SK-N-SH (cell line): ENCODE results near the gene DCHS1. TPM values are rescaled to one million over a fixed set of nuclear protein-coding genes. Genes with fewer than 3 reads are reported as not detected.

Experiments
- CTCF ChIA-PET: fragments of 300-600, 350-600 bp; formaldehyde crosslinking; extraction: SDS; loops from one replicate; lab custom pipeline; 2021; lab: Yijun Ruan, JAX
- POLR2A ChIA-PET: fragments of 350-600 bp; sonication (Branson Sonifier 250); formaldehyde crosslinking; extraction: SDS; loops from one replicate; lab custom pipeline; 2020; ENCODE audit warnings: antibody characterized with exemption, inconsistent platforms; lab: Yijun Ruan, JAX
- DNase-seq: peaks from one replicate; pipeline ENCODE4 v3.0.0; 2012
- H2AFZ ChIP-seq: fragments of 200-600 bp; sonication (generic); 2 replicates; pipeline ENCODE4 v1.8.1; 2016; ENCODE audit warnings: antibody characterized with exemption, mild to moderate bottlenecking, low read depth
- H3F3A ChIP-seq: fragments of 200-600 bp; sonication (generic); replicated peaks from 2 replicates; pipeline ENCODE3; 2016; ENCODE audit warnings: antibody characterized with exemption, mild to moderate bottlenecking; ENCODE audit not compliant: insufficient read depth
- H3K27ac ChIP-seq, 2 experiments: fragments of 200-500 bp in 1 of 2; fragments of 200-600 bp in 1 of 2; sonication (Bioruptor generic) in 1 of 2; sonication (generic), shearing (Covaris generic) in 1 of 2; 2 replicates each; pipeline versions ENCODE4 v1.5.1 to v1.6.1; 2014 to 2016; ENCODE audit warnings: low read depth in 2 of 2, inconsistent platforms in 1 of 2, low read length in 1 of 2, mild to moderate bottlenecking in 1 of 2, mixed read lengths in 1 of 2
- H3K27me3 ChIP-seq: fragments of 200-600 bp; sonication (generic), shearing (Covaris generic); 2 replicates; pipeline ENCODE4 v1.6.1; 2016; ENCODE audit warnings: mixed run types; ENCODE audit not compliant: insufficient read depth
- H3K36me3 ChIP-seq, 2 experiments: fragments of 200-500 bp in 1 of 2; fragments of 200-600 bp in 1 of 2; sonication (Bioruptor generic) in 1 of 2; sonication (generic) in 1 of 2; replicated peaks in 1 of 2; 2 replicates each; pipeline versions ENCODE3 to v1.5.1; 2014 to 2016; ENCODE audit warnings: low read length in 1 of 2, mild to moderate bottlenecking in 1 of 2; ENCODE audit not compliant: insufficient read depth in 2 of 2, control insufficient read depth in 1 of 2
- H3K4me1 ChIP-seq, 2 experiments: fragments of 200-500 bp in 1 of 2; fragments of 200-600 bp in 1 of 2; sonication (Bioruptor generic) in 1 of 2; sonication (generic), shearing (Covaris generic) in 1 of 2; 2 replicates each; pipeline versions ENCODE4 v1.5.1 to v1.6.1; 2014 to 2016; ENCODE audit warnings: low read depth in 1 of 2, low read length in 1 of 2, mixed run types in 1 of 2; ENCODE audit not compliant: insufficient read depth in 2 of 2, control insufficient read depth in 1 of 2
- H3K4me2 ChIP-seq: fragments of 200-600 bp; sonication (generic), shearing (Covaris generic); 2 replicates; pipeline ENCODE4 v1.6.1; 2017; ENCODE audit warnings: mixed run types
- H3K4me3 ChIP-seq, 2 experiments: fragments of 200-500 bp in 1 of 2; fragments of 200-600 bp in 1 of 2; sonication (Bioruptor generic) in 1 of 2; sonication (generic), shearing (Covaris generic) in 1 of 2; 2 replicates each; pipeline versions ENCODE4 v1.5.1 to v1.8.1; 2014 to 2016; ENCODE audit warnings: low read depth in 2 of 2, inconsistent platforms in 1 of 2, low read length in 1 of 2, mild to moderate bottlenecking in 1 of 2, mixed read lengths in 1 of 2, moderate library complexity in 1 of 2
- H3K79me2 ChIP-seq: fragments of 200-600 bp; sonication (generic); 2 replicates; pipeline ENCODE4 v1.8.1; 2017; ENCODE audit warnings: mild to moderate bottlenecking; ENCODE audit not compliant: insufficient read depth
- H3K9ac ChIP-seq: fragments of 200-600 bp; sonication (generic); 2 replicates; pipeline ENCODE4 v1.6.1; 2017; ENCODE audit warnings: mixed run types
- H3K9me2 ChIP-seq: fragments of 200-600 bp; sonication (generic); 2 replicates; pipeline ENCODE4 v1.6.1; 2017; ENCODE audit warnings: mixed run types
- H3K9me3 ChIP-seq: fragments of 200-600 bp; sonication (generic); 2 replicates; pipeline ENCODE4 v1.6.1; 2017; ENCODE audit warnings: mixed run types, mild to moderate bottlenecking, moderate library complexity
- H4K20me1 ChIP-seq: fragments of 200-600 bp; sonication (generic); 2 replicates; pipeline ENCODE4 v1.6.1; 2017; ENCODE audit warnings: mild to moderate bottlenecking, mixed run types; ENCODE audit not compliant: insufficient read depth
- ELF1 ChIP-seq: IDR thresholded peaks from 2 replicates; pipeline ENCODE4 v1.4.0; 2012
- FOSL2 ChIP-seq: IDR thresholded peaks from 2 replicates; pipeline ENCODE4 v1.4.0; 2012; ENCODE audit warnings: low read depth, mild to moderate bottlenecking, moderate library complexity, borderline replicate concordance
- FOXM1 ChIP-seq: IDR thresholded peaks from 2 replicates; pipeline ENCODE4 v1.4.0; 2012; ENCODE audit warnings: low read depth, mild to moderate bottlenecking
- MEF2A ChIP-seq: IDR thresholded peaks from 2 replicates; pipeline ENCODE4 v1.4.0; 2012; ENCODE audit warnings: low read depth, borderline replicate concordance
- POLR2AphosphoS5 ChIP-seq: IDR thresholded peaks from 2 replicates; pipeline ENCODE4 v1.6.1; 2012; ENCODE audit warnings: low read depth, low read length
- RCOR1 ChIP-seq: fragments of 150-350 bp; IDR thresholded peaks from 2 replicates; pipeline ENCODE4 v1.6.1; 2017; ENCODE audit warnings: antibody characterized with exemption, low read length
- RFX5 ChIP-seq: IDR thresholded peaks from 2 replicates; pipeline ENCODE4 v1.6.1; 2012; ENCODE audit warnings: mild to moderate bottlenecking, improper control_type of control experiment, low read length
- WGBS: methylation state at CpG from one replicate; pipeline ENCODE4 v1.1.6; 2017; ENCODE audit warnings: low lambda C conversion rate; 5-methylcytosine and 5-hydroxymethylcytosine counted together
- polyA plus RNA-seq, 3 experiments: library from polyadenylated mRNA; depleted of rRNA; stranded (reverse); fragments of >200 nt; gene quantifications; 2 replicates each; pipeline ENCODE4 v1.2.3, GENCODE V29; 2012
- TF ChIP-seq, protein P1 (sequence below): IDR thresholded peaks from 2 replicates; pipeline ENCODE4 v1.4.0; 2012; ENCODE audit warnings: low read depth, borderline replicate concordance
- TF ChIP-seq, protein P2 (sequence below): fragments of 150-350 bp; IDR thresholded peaks from 2 replicates; pipeline ENCODE4 v1.6.1; 2016; ENCODE audit warnings: mild to moderate bottlenecking, low read depth, low read length
- TF ChIP-seq, protein P3 (sequence below): fragments of 200-600 bp; sonication (generic); IDR thresholded peaks from 2 replicates; pipeline ENCODE4 v1.6.1; 2017; ENCODE audit warnings: antibody characterized with exemption, mild to moderate bottlenecking, moderate library complexity
- TF ChIP-seq, protein P4 (sequence below): IDR thresholded peaks from 2 replicates; pipeline ENCODE4 v1.6.1; 2012; ENCODE audit warnings: mild to moderate bottlenecking, low read depth, low read length, moderate library complexity
- TF ChIP-seq, protein P5 (sequence below): IDR thresholded peaks from 2 replicates; pipeline ENCODE4; 2012

DCHS1 gene
- polyA plus RNA-seq, 1 of the 3 experiments (the other 2 are of a cell fraction) = 5.7 TPM

DNA sequence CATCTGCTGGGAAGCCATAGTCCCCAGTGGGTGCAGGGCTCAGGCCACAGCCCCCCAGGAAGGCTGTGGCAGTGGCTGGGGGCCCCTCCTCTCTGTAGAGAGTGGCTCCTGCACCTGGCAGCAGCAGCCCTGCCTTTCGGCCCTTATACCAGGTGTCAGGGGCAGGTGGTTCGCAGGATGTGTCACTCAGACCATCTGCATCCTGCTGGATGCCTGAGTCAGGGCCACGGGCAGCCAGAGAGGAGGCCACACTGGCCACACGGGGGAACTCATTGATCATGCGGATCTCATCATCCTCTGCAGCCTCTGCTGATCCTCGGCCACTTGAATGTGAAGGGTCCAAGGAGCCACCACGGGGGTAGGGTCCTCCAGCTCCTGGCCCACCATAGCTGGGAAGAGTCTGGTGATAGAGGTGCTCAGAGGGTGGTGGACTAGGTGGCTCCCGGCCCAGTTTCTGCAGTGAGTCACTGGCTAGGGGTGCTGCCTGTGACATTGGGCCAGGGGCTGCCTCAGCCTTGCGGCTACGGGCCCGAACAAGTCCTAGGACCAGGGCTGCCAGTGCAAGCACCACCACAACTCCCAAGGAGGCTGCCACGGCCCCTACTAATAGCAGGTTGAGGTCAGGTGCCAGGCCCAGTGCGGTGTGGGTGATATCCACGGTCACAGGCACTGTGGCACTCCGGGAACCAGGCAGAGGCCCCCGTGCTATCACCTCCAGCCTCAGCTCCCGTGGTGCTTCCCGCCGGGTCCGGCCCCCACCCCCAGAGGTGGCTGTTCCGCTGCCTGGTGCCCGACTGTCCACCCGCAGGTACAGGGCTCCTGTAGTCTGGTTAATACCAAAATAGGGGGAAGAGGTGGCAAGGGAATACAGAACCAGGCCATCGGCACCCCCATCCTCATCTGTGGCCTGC, 33.1 kb downstream of the DCHS1 start (continued):
- TF ChIP-seq, protein P1, sequence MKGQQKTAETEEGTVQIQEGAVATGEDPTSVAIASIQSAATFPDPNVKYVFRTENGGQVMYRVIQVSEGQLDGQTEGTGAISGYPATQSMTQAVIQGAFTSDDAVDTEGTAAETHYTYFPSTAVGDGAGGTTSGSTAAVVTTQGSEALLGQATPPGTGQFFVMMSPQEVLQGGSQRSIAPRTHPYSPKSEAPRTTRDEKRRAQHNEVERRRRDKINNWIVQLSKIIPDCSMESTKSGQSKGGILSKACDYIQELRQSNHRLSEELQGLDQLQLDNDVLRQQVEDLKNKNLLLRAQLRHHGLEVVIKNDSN = no peak
- no peak for TF ChIP-seq RCOR1
- no peak for TF ChIP-seq ELF1
- no peak for TF ChIP-seq FOSL2
- no peak for TF ChIP-seq POLR2AphosphoS5
- TF ChIP-seq, protein P2, sequence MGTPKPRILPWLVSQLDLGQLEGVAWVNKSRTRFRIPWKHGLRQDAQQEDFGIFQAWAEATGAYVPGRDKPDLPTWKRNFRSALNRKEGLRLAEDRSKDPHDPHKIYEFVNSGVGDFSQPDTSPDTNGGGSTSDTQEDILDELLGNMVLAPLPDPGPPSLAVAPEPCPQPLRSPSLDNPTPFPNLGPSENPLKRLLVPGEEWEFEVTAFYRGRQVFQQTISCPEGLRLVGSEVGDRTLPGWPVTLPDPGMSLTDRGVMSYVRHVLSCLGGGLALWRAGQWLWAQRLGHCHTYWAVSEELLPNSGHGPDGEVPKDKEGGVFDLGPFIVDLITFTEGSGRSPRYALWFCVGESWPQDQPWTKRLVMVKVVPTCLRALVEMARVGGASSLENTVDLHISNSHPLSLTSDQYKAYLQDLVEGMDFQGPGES = no peak

DNA sequence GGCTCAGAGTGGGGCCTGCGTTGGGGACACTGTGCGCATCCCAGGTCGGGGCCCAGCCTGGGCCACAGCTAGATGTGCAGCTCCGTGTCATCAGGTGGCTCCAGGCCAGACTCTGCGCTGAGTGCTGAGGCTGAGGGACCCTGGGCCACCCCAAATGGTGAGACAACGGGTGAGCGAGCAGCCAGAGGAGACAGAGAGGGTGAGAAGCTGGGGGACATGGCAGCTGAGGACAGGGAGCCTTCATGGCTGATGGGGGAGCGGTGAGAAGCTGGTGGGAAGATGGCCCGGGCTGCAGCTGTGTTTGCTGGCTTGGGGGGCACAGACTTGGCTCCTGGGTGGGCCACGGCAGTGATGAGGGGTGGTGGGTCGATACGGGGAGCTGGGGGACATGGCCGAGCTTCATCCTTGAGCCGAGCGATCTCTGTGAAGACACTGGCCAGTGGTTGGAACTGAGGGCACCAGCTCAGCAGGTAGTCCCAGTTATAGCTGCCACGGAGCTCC, 33.8 kb downstream of the DCHS1 start:
- CTCF ChIA-PET = interaction anchor here (0.6 to 2.4 kb wide), 10 partner anchors 9 to 242 kb away, joined by 3 to 11 read pairs (median 4); partner anchors contain the start of genes MRPL17 and TAF10
- H3K9me3 ChIP-seq = no peaks in the 10 kb centered on the region
- no peak for DNase-seq
- H3K27me3 ChIP-seq = no peaks in the 10 kb centered on the region
- peaks cover 3% of the 10 kb centered on the region for H3F3A ChIP-seq
- no peaks in the 10 kb centered on the region for H3K9me2 ChIP-seq
- H2AFZ ChIP-seq = no peak overlapping the region
- peaks cover 7 to 9% of the 10 kb centered on the region in 2 experiments; a peak in 3 of 4 replicates for H3K4me1 ChIP-seq
- H3K79me2 ChIP-seq = peaks cover 15% of the 10 kb centered on the region; the same call in 1 of the 2 replicates
- H4K20me1 ChIP-seq = no peaks in the 10 kb centered on the region
- no peak overlapping the region for H3K4me3 ChIP-seq
- peaks cover 0 to 3% of the 10 kb centered on the region in 2 experiments for H3K36me3 ChIP-seq
- WGBS = 72% methylated on average over 12 of the region's 16 CpGs
- no peak overlapping the region for H3K4me2 ChIP-seq
- POLR2A ChIA-PET = interaction anchor here (1.5 to 4.5 kb wide), 3 partner anchors 9 to 25 kb away, joined by 4 to 29 read pairs (median 11); partner anchors contain the start of gene TAF10
- H3K9ac ChIP-seq = no peak overlapping the region
- TF ChIP-seq RFX5 = no peak
- no peak overlapping the region for H3K27ac ChIP-seq

DNA sequence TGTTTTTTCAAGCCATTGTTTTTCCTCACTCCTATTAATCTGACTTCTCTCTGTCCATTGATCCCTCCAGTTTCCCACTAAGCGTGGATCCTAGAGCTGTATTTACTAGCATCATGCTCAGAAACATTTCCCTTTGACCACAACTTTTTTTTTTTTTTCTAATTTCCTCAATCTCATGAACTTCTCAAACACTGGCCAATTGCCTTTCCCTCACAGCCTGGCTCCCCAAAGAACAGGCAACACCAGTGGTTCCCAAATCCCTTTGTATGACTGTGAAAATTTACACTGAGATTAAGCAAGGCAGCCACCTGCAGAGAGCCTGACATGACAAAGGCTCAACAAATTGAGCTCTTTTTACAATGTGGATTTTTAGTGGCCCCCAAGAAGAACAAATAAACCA, 35.0 kb downstream of the DCHS1 start:
- DNase-seq = no peak
- H3K4me1 ChIP-seq = peaks cover 7 to 9% of the 10 kb centered on the region in 2 experiments; a peak in 3 of 4 replicates
- peaks cover 15% of the 10 kb centered on the region; the same call in 1 of the 2 replicates for H3K79me2 ChIP-seq
- no peak overlapping the region for H3K27ac ChIP-seq
- H3K27me3 ChIP-seq = no peaks in the 10 kb centered on the region
- H4K20me1 ChIP-seq = no peaks in the 10 kb centered on the region
- WGBS = 96% methylated on average over 1 of the region's 1 CpG
- H3K9me2 ChIP-seq = no peaks in the 10 kb centered on the region
- H3K36me3 ChIP-seq = peaks cover 0 to 9% of the 10 kb centered on the region in 2 experiments
- no peak overlapping the region for H3K4me3 ChIP-seq
- no peak overlapping the region for H2AFZ ChIP-seq
- POLR2A ChIA-PET = interaction anchor here (1.5 to 4.5 kb wide), 2 partner anchors 9 to 26 kb away, joined by 11 to 29 read pairs; partner anchors contain the start of gene TAF10
- H3K9ac ChIP-seq = no peak overlapping the region
- peaks cover 3% of the 10 kb centered on the region for H3F3A ChIP-seq
- H3K9me3 ChIP-seq = no peaks in the 10 kb centered on the region
- CTCF ChIA-PET = interaction anchor here (0.8 to 2.4 kb wide), 10 partner anchors 8 to 89 kb away, joined by 3 to 10 read pairs (median 3); partner anchors contain the start of gene TAF10
- no peak overlapping the region for H3K4me2 ChIP-seq
- TF ChIP-seq, protein P3, sequence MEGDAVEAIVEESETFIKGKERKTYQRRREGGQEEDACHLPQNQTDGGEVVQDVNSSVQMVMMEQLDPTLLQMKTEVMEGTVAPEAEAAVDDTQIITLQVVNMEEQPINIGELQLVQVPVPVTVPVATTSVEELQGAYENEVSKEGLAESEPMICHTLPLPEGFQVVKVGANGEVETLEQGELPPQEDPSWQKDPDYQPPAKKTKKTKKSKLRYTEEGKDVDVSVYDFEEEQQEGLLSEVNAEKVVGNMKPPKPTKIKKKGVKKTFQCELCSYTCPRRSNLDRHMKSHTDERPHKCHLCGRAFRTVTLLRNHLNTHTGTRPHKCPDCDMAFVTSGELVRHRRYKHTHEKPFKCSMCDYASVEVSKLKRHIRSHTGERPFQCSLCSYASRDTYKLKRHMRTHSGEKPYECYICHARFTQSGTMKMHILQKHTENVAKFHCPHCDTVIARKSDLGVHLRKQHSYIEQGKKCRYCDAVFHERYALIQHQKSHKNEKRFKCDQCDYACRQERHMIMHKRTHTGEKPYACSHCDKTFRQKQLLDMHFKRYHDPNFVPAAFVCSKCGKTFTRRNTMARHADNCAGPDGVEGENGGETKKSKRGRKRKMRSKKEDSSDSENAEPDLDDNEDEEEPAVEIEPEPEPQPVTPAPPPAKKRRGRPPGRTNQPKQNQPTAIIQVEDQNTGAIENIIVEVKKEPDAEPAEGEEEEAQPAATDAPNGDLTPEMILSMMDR = no peak
- TF ChIP-seq FOSL2 (no peak), FOXM1 (no peak), MEF2A (no peak)
- TF ChIP-seq, protein P4, sequence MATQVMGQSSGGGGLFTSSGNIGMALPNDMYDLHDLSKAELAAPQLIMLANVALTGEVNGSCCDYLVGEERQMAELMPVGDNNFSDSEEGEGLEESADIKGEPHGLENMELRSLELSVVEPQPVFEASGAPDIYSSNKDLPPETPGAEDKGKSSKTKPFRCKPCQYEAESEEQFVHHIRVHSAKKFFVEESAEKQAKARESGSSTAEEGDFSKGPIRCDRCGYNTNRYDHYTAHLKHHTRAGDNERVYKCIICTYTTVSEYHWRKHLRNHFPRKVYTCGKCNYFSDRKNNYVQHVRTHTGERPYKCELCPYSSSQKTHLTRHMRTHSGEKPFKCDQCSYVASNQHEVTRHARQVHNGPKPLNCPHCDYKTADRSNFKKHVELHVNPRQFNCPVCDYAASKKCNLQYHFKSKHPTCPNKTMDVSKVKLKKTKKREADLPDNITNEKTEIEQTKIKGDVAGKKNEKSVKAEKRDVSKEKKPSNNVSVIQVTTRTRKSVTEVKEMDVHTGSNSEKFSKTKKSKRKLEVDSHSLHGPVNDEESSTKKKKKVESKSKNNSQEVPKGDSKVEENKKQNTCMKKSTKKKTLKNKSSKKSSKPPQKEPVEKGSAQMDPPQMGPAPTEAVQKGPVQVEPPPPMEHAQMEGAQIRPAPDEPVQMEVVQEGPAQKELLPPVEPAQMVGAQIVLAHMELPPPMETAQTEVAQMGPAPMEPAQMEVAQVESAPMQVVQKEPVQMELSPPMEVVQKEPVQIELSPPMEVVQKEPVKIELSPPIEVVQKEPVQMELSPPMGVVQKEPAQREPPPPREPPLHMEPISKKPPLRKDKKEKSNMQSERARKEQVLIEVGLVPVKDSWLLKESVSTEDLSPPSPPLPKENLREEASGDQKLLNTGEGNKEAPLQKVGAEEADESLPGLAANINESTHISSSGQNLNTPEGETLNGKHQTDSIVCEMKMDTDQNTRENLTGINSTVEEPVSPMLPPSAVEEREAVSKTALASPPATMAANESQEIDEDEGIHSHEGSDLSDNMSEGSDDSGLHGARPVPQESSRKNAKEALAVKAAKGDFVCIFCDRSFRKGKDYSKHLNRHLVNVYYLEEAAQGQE = no peak
- TF ChIP-seq, protein P5, sequence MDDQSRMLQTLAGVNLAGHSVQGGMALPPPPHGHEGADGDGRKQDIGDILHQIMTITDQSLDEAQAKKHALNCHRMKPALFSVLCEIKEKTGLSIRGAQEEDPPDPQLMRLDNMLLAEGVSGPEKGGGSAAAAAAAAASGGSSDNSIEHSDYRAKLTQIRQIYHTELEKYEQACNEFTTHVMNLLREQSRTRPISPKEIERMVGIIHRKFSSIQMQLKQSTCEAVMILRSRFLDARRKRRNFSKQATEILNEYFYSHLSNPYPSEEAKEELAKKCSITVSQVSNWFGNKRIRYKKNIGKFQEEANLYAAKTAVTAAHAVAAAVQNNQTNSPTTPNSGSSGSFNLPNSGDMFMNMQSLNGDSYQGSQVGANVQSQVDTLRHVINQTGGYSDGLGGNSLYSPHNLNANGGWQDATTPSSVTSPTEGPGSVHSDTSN = no peak
- TF ChIP-seq, protein P1 = no peak
